T-helper 1 cell treated with Interleukin-12 subunit alpha and Interleukin-12 subunit beta and Interleukin-4 antibody, amounts not matched to agents 30 μg/mL and 1 μg/mL, for 36 hours (primary cell): ENCODE measurements around the gene TSGA10.
A peak's percentile ranks its signal among the peaks of the same experiment; 100 is the strongest.
"Not testable (repeated sequence)": the region's sequence is repeated elsewhere in the genome, so short reads cannot be mapped to it uniquely, and the experiment has no call there.

Experiments
- H3K27ac Mint-ChIP-seq: one replicate; pipeline ENCODE4 v1.8.0; 2021; ENCODE audit warnings: mild to moderate bottlenecking, mixed read lengths
- H3K27me3 Mint-ChIP-seq: one replicate; pipeline ENCODE4 v1.8.0; 2021; ENCODE audit warnings: low read depth, mixed read lengths
- H3K36me3 Mint-ChIP-seq: one replicate; pipeline ENCODE4 v1.8.0; 2021; ENCODE audit warnings: low read depth, mixed read lengths
- H3K4me1 Mint-ChIP-seq: one replicate; pipeline ENCODE4 v1.8.0; 2021; ENCODE audit warnings: low read depth, mixed read lengths
- H3K4me3 Mint-ChIP-seq: one replicate; pipeline ENCODE4 v1.8.0; 2021; ENCODE audit warnings: mild to moderate bottlenecking, moderate library complexity, mixed read lengths
- H3K9me3 Mint-ChIP-seq: one replicate; pipeline ENCODE4 v1.8.0; 2021; ENCODE audit warnings: mixed read lengths

The TSGA10 gene

DNA sequence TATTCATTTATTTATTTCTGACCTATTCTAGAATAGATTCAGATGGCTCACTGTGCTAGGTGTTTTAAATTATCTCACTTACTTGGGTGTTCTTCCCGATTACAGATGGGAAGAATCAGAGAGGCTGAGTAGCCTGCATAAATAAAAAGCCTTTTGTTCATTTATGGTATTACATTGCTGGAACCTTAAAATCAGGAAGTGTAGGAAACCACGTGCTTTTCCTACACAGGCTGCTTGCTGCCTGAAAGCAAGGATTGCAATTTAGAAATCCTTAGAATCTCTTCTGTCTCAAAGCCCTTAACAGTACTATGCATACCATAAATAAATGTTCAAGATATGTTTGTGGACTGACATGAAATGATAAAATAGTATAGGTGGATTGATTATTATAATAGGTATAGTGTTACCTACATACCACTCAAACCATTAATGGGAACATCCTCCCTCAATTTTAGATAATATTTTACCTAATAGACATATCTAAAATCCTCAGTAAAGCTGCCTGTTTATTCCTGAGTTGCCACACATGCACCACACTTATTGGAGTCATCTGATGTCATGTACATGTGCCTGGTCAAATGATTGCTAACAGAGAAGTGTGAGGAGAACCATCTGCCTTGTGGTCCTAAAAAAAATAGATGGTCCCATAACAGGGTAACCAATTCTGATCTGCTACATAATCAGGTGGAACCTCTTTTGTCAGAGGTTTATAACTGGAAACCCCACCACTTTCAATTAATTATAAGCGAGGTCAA, 86.7 kb downstream of the TSGA10 start:
- Mint-ChIP-seq H3K9me3 (no peaks in the 10 kb centered on the region), H3K27ac (no peak overlapping the region), H3K4me3 (no peak overlapping the region), H3K27me3 (peaks cover 5% of the 10 kb centered on the region), H3K36me3 (no peaks in the 10 kb centered on the region), H3K4me1 (no peaks in the 10 kb centered on the region)

DNA sequence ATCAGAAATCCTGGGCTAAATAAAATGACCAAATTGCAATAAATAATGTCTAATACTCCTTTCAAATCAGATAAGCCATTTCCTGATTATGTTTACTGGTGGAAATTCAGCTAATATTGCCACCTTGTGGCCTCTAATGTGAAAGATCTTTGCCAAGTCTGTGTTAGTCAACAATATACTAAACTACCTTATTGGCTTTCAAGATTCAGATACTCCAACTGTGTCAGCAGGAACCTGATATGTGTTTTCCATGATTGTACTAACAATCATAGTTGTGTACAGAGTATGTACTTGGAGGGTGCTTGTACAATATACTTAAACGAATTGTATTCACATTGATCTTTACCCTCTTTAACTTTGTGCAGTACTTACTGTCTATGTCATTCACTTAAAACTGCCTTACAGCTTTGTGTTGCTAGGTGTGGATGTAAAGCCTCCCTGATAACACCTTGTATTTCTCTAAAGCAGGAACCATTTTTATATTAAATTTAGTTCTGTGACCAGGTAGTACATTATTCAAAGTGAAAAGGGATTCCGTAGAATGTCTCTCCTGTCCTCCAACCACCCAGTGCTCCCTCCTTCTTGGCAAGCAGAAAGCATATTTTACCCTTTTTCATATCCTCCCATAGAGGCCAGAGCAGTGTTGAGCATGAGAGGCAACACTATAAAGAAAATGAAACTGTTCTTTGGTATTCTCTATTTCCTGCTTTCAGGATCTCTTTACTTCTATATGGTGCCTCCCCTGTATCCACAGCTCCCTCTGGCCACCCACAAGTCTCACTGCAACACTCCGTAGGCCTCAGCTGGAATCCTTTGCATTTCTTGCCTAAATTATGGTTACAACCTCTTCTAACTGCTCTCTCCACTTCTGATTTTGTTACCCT, 88.4 kb downstream of the TSGA10 start:
- Mint-ChIP-seq H3K4me3 (no peak overlapping the region), H3K27ac (no peak overlapping the region), H3K4me1 (no peaks in the 10 kb centered on the region), H3K9me3 (no peaks in the 10 kb centered on the region), H3K36me3 (no peaks in the 10 kb centered on the region), H3K27me3 (no peaks in the 10 kb centered on the region)

DNA sequence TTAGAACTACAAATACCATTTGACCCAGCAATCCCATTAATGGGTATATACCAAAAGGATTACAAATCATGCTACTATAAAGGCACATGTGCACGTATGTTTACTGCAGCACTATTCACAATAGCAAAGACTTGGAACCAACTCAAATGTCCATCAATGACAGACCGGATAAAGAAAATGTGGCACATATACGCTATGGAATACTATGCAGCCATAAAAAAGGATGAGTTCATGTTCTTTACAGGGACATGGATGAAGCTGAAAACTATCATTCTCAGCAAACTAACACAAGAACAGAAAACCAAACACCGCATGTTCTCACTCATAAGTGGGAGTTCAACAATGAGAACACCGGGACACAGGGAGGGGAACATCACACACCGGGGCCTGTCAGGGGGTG, 105.6 kb downstream of the TSGA10 start:
- H3K36me3 Mint-ChIP-seq, H3K4me1 Mint-ChIP-seq, H3K27me3 Mint-ChIP-seq, H3K27ac Mint-ChIP-seq, H3K4me3 Mint-ChIP-seq: not testable (repeated sequence)
- H3K9me3 Mint-ChIP-seq: peaks cover 21% of the 10 kb centered on the region

- peaks cover 29% of the 10 kb centered on the region for H3K36me3 Mint-ChIP-seq
- H3K9me3 Mint-ChIP-seq: peaks cover 33% of the 10 kb centered on the region
- H3K4me1 Mint-ChIP-seq: peaks cover 24% of the 10 kb centered on the region
- peak overlapping the region; percentile 14 for H3K27ac Mint-ChIP-seq
- not testable (repeated sequence) for H3K27me3 Mint-ChIP-seq, H3K4me3 Mint-ChIP-seq
Observed at GRCh38 chr2:99040736-99041300, 113.9 kb downstream of the TSGA10 start.

DNA sequence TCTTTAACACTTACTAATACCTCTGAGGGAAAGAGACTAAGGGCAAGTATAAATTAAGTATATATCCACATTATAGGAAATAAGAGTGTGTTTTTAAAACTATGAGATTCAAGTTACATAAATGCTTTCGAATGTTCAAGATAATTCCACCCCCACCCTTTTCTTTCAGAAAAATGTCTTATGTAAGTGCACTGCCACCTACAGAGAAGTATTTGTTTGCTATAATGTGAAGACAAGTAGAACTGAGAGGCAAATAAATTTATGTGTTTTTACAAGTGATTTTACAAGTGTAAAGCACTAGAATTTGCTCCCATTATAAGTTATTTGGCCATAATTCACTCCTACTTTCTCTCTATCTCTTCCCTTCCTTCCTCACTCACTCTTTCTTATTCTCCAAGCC, 118.8 kb downstream of the TSGA10 start:
- Mint-ChIP-seq H3K4me1 (peaks cover 30% of the 10 kb centered on the region), H3K4me3 (no peak overlapping the region), H3K9me3 (peaks cover 18% of the 10 kb centered on the region), H3K27me3 (no peaks in the 10 kb centered on the region), H3K27ac (no peak overlapping the region), H3K36me3 (peaks cover 18% of the 10 kb centered on the region)

GRCh38 chr2:99032786-99033185, 122.0 kb downstream of the TSGA10 start:
- no peaks in the 10 kb centered on the region for H3K9me3 Mint-ChIP-seq
- H3K36me3 Mint-ChIP-seq: no peaks in the 10 kb centered on the region
- H3K4me1 Mint-ChIP-seq: peaks cover 10% of the 10 kb centered on the region
- no peak overlapping the region for H3K27ac Mint-ChIP-seq
- no peaks in the 10 kb centered on the region for H3K27me3 Mint-ChIP-seq
- H3K4me3 Mint-ChIP-seq: no peak overlapping the region

DNA sequence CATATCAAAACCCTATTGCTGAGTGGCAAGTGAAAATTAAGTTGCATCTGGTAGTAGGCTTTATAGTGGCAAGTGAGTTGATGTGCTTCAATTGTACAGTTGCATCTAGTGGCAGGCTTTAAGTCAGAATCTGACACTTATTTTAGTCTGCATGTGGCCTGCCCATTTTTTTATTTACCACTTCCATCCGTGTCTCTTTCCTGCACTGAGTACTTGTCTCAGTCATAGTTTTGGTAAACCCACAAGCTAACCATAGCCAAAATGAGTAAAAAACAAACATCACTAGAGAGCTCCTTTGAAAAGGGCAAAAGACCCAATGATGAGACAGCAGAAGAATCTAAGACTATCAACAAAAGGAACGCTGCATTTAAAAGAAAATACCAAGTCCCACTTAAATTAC, 122.7 kb downstream of the TSGA10 start:
- H3K9me3 Mint-ChIP-seq: no peaks in the 10 kb centered on the region
- no peaks in the 10 kb centered on the region for H3K27me3 Mint-ChIP-seq
- no peak overlapping the region for H3K4me3 Mint-ChIP-seq
- no peaks in the 10 kb centered on the region for H3K36me3 Mint-ChIP-seq
- H3K4me1 Mint-ChIP-seq: peaks cover 10% of the 10 kb centered on the region
- no peak overlapping the region for H3K27ac Mint-ChIP-seq

- Mint-ChIP-seq H3K9me3 (no peaks in the 10 kb centered on the region), H3K27me3 (no peaks in the 10 kb centered on the region), H3K36me3 (no peaks in the 10 kb centered on the region), H3K27ac (no peak overlapping the region), H3K4me3 (no peak overlapping the region), H3K4me1 (peaks cover 10% of the 10 kb centered on the region)
Observed at GRCh38 chr2:99031481-99031880, 123.3 kb downstream of the TSGA10 start.

DNA sequence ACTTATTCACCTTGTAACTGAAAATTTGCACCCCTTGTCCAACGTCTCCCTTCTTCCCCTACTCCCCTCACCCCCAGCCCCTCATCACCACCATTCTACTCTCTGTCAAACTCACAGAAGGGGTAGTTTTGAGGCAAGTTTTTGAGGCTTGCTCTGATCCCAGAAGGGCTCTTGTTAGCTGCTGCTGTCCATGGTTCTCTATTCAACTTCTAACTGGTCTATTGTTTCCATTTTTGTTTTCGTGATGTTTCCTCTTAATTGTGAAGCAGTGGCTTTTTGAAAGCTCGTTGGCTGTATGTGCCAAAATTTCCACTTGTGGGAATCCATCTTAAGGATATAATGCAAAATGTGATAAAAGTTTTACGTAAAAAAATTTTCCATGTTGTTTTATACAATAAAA, 126.2 kb downstream of the TSGA10 start:
- H3K4me3 Mint-ChIP-seq: no peak overlapping the region

GRCh38 chr2:99027856-99028255, 126.9 kb downstream of the TSGA10 start:
- H3K36me3 Mint-ChIP-seq: no peaks in the 10 kb centered on the region
- peaks cover 8% of the 10 kb centered on the region for H3K4me1 Mint-ChIP-seq
- H3K27ac Mint-ChIP-seq: no peak overlapping the region
- H3K27me3 Mint-ChIP-seq: no peaks in the 10 kb centered on the region
- peaks cover 10% of the 10 kb centered on the region for H3K9me3 Mint-ChIP-seq
- no peak overlapping the region for H3K4me3 Mint-ChIP-seq

More for the DNA sequence above, 126.2 kb downstream of the TSGA10 start:
- H3K4me1 Mint-ChIP-seq: peaks cover 10% of the 10 kb centered on the region
- H3K9me3 Mint-ChIP-seq: peaks cover 10% of the 10 kb centered on the region
- H3K27ac Mint-ChIP-seq: no peak overlapping the region
- H3K27me3 Mint-ChIP-seq: no peaks in the 10 kb centered on the region
- no peaks in the 10 kb centered on the region for H3K36me3 Mint-ChIP-seq

DNA sequence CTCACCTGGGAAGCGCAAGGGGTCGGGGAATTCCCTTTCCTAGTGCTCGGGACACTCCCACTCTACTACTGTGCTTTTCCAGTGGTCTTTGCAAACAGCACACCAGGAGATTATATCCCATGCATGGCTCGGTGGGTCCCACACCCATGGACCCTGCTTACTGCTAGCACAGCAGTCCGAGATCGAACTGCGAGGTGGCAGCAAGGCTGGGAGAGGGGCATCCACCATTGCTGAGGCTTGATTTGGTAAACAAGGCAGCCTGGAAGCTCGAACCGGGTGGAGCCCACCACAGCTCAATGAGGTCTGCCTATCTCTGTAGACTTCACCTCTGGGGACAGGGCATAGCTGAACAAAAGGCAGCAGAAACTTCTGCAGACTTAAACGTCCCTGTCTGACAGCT, 154.0 kb downstream of the TSGA10 start:
- no peak overlapping the region for H3K4me3 Mint-ChIP-seq
- no peaks in the 10 kb centered on the region for H3K36me3 Mint-ChIP-seq
- H3K9me3 Mint-ChIP-seq: peaks cover 11% of the 10 kb centered on the region
- no peak overlapping the region for H3K27ac Mint-ChIP-seq
- no peaks in the 10 kb centered on the region for H3K4me1 Mint-ChIP-seq
- peaks cover 3% of the 10 kb centered on the region for H3K27me3 Mint-ChIP-seq

DNA sequence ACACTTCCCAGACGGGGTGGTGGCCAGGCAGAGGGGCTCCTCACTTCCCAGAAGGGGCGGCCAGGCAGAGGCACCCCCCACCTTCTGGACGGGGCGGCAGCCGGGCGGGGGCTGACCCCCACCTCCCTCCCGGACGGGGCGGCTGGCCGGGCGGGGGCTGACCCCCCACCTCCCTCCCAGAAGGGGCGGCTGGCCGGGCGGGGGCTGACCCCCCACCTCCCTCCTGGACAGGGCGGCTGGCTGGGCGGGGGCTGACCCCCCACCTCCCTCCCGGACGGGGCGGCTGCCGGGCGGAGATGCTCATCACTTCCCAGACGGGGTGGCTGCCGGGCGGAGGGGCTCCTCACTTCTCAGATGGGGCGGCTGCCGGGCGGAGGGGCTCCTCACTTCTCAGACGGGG, 166.0 kb downstream of the TSGA10 start:
- not testable (repeated sequence) for H3K4me1 Mint-ChIP-seq, H3K27ac Mint-ChIP-seq, H3K27me3 Mint-ChIP-seq, H3K36me3 Mint-ChIP-seq, H3K4me3 Mint-ChIP-seq, H3K9me3 Mint-ChIP-seq

DNA sequence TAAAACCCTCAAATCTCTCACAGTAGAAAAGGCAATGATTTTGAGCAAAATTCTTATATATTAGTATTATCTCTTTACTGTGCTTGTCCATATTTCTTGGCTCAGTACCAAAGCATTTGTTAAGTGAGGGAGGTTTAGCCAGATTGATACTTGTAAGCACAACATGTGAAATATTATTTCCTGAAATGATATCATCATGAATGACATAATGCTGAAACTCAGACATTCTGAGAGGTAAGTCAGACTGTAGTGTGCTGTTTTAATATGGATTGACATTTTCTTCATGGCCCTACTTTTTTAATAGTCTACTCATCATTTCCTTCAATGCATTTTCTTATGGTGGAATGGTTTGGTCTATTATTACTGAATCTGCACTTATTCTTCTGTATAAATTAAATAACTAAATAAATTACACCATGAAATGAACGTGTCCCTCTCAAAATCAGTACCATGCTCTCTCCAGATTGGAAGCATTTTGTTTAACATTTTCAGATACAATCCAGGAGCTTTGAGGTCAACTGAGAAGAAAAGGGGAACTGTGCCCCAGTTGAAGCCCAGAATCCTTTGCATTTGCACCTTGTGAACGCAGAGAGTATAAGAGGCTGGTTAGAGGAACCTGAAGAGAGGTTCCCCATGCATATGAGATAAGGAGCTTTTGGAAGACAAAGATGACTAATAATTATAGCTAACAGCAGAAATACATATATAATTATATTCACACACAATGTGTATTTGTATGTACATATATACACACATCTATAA, 168.7 kb downstream of the TSGA10 start:
- no peaks in the 10 kb centered on the region for H3K27me3 Mint-ChIP-seq
- no peak overlapping the region for H3K27ac Mint-ChIP-seq
- H3K36me3 Mint-ChIP-seq: no peaks in the 10 kb centered on the region
- no peaks in the 10 kb centered on the region for H3K4me1 Mint-ChIP-seq
- H3K4me3 Mint-ChIP-seq: no peak overlapping the region
- peaks cover 5% of the 10 kb centered on the region for H3K9me3 Mint-ChIP-seq

DNA sequence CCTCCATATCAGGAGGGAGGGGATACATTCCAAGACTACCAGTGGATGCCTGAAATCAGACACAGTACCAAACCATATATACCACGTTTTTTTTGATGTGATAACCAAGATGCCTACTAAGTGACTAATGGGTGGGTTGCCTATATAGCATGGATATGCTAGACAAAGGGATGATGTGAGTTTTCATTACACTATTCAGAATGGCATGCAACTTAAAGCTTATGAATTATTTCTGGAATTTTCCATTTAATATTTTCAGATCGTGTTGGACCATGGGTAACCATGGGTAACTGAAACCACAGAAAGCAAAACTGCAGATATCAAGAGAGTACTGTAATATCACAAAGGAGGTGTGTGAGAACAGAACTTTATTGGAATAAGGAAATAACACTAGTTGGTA, 179.1 kb downstream of the TSGA10 start:
- Mint-ChIP-seq H3K4me3 (no peak overlapping the region), H3K27ac (no peak overlapping the region), H3K27me3 (peaks cover 6% of the 10 kb centered on the region), H3K4me1 (no peaks in the 10 kb centered on the region), H3K9me3 (peaks cover 52% of the 10 kb centered on the region), H3K36me3 (peaks cover 1% of the 10 kb centered on the region)
